NCI-H1694 treated with DMSO at 0.1 percent for 48 hours (cell line): Measurements from ENCODE around the gene NR2E1.

ENCODE experiments used
- DNase-seq: peaks from one replicate; lab custom pipeline; 2025; lab: John Stamatoyannopoulos, UW

Gene NR2E1

DNA sequence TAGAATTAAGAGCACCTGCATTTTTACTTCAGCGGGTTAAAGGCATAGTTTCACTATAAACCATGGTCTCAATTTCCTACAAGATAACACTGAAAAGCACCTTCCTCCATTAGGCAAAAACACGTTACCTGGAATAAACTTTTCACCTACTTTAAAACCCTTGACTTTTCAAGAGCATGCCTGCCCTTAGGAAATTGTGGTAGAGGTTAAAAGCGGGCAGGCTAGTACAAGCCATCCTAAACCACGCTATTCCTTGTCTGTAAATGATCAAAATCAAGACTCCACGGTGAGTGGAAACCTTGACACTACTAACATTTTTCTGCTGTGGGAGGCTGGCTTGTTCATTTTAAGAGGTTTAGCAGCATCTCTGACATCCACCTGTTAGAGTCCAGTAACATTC lies 43.9 kb downstream of the NR2E1 start:
- DNase-seq = no peak

DNA sequence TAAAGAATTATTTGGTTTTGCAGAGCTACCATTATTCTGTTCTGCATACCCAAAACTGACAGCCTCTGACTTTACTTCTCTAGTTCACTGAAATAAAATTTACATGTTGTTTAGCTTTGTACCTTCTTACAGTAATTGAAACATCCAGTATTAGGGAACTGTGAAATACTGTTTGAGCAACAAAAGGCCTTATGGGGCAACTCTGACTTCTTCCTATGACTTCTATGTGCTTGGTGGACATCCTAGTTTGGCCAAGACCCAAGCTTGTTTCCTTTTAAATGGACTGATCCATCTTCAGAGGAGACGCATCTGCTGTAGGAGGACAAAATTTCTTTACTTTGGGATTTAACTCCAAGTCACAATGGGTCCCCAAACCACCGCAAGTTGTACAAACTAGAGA lies 44.7 kb downstream of the NR2E1 start:
- no peak for DNase-seq

DNA sequence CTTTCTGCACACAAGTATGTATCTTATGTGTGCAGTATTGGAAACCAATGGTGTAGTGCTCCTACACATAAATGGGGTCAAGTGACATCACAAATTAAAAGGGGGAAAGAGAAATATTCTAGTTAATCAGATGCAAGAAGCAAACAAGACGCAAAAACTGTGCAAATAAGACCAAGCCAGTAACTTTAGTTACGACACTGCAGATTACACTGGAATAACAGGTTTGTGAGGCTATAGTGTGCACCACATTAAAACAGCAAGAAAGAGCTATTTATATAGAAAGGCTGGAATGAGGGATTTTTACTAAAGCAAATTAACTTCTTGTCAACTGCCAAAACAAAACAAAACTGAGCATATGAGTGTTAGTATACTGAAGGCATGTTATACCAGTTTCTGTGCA lies 45.8 kb downstream of the NR2E1 start:
- DNase-seq = no peak

DNA sequence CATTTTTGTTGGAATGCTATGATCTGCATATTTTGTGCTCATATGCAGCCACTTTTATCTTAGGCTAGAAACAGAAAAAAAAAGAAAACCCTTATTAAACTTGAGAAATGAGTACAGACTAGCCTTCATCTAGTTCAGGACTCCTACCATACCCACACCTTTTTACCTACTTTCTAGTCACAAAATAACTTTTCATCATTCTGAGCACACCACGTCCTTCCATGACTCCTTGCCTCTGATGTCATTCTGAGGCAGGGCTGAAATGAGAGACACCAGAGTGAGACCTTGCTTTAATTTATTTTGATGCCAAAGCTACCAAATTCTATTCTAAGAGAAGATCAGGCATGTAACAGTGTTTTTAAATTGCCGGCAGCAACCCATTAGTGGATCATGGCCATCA lies 56.2 kb downstream of the NR2E1 start:
- no peak for DNase-seq

DNA sequence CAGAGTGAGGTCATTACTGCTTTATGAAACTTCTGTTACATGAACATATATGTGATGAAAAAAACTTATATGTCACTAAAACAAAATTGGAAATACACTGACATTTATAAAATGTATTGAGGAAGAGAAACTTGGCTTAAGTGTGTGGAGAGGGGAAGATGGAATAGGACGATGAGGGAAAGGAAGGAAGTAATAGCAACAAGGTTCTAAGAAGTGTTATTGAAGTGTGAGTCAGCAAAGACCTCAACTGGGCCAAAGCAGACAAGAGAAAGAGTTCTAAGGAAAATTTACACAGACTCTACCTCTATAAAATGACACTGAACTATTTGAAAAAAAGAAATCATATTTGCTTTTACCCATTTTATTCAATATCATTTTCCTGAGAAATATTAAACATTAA lies 56.7 kb downstream of the NR2E1 start:
- no peak for DNase-seq

DNA sequence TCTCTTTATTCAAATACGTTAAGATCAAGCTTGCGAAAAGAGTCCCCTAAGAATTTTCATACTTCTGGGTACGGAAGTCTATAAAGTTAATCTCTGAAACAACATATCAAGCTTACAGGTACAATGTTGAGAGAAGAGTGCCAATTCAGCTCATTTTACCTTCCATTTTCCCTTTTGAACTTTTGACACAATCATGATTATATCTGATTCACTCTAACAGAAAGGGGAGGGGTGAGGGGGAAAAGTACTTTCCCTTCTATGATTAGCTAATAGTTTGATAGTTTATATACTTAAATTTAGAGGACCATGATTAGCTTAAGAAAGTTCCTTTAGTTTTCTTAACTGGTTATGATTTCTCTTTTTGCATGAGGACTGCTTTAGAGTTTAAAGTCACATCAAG lies 61.5 kb downstream of the NR2E1 start:
- DNase-seq = no peak

DNA sequence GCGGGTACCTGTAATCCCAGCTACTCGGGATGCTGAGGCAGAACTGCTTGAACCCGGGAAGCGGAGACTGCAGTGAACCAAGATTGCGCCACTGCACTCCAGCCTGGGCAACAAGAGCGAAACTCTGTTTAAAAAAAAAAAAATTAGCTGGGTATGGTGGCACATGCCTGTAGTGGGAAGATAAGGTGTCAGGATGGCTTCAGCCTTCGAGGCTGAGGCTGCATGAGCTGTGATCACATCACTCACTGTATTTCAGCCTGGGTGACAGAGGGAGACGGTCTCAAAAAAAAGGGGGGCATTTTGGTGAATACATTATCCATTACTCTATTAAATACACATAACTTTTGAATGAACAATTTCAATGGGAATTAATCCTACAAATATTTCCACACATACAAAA lies 62.6 kb downstream of the NR2E1 start:
- DNase-seq = no peak

DNA sequence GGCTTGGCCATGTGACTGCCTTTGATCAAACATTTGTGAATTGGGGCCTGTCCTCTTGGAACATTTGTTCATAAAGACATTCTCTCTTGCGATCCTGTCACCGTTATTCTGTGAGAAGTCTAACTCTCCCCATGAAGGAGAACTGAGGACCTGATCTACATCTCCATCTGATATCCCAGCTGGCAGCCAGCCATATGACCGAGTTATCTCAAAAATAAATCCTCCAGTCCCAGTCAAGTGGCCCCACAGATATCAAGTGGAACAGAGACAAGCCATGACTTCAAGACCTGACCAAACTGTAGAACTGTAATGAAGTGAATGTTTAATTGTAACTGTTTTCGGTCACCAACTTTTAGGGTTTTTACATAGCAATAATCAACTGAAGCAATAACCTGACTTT lies 69.3 kb downstream of the NR2E1 start:
- DNase-seq = no peak

DNA sequence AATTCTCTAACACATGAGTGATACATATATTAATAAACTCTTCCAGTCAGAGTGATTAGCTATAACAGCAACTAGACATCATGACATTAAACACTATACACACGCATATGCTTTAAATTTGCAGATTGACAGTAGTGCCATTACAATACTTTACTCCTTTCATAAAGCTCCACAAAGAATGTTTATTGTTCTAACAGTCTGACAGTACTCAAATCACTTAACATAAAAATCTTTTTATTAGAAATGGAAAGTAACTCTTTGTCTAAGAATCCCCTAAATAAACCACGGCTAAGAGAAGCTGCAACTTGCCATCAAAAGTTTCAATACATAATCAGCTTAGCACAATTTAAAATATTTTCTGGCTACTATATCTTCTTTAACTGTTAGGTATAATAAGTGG lies 71.0 kb downstream of the NR2E1 start:
- no peak for DNase-seq

DNA sequence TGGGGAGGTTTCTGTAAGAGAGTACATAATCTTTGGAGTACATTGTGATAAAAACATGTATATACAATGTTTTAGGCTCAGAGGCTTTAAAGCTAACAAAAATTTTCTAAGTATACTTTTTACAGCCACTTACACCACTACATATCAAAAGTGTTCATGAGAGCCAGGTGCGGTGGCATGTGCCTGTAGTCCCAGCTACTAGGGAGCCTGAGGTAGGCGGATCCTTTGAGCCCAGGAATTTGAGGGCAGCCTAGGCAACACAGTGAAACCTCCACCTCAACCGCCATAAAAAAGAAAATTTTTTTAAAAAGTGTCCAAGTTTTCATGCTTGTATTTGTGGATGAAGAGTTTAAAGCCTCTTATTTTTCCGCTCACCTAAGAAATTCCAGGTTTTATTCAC lies 72.5 kb downstream of the NR2E1 start:
- DNase-seq = no peak
